SK-N-SH treated with all-trans-retinoic acid at 6 μM for 48 hours (cell line): Measurements from ENCODE around the gene KLF17.

Experiments
- ATAC-seq: fragments of 200-7000 bp; cut with Tn5 transposase; 3 replicates; pipeline ENCODE4 v1.9.1; 2020; ENCODE audit warnings: mild to moderate bottlenecking, moderate library complexity
- ARNTL ChIP-seq: fragments of 450-650 bp; formaldehyde crosslinking; IDR thresholded peaks from 2 replicates; pipeline ENCODE4 v1.5.0; 2020; ENCODE audit warnings: low read depth, mild to moderate bottlenecking, moderate library complexity, borderline replicate concordance
- CREB5 ChIP-seq: fragments of 250-450 bp; sonication (Bioruptor Pico); IDR thresholded peaks from 2 replicates; pipeline ENCODE4 v1.5.1; 2020; ENCODE audit warnings: low read depth, mild to moderate bottlenecking, moderate library complexity
- CSDC2 ChIP-seq: fragments of 250-450 bp; sonication (Bioruptor Pico); IDR thresholded peaks from 2 replicates; pipeline ENCODE4 v1.5.0; 2020; ENCODE audit warnings: mild to moderate bottlenecking, moderate library complexity
- CSRNP3 ChIP-seq: fragments of 250-450 bp; sonication (Bioruptor Pico); IDR thresholded peaks from 2 replicates; pipeline ENCODE4 v1.5.1; 2021; ENCODE audit warnings: mild to moderate bottlenecking, moderate library complexity
- ESRRG ChIP-seq: fragments of 250-450 bp; sonication (Bioruptor Pico); IDR thresholded peaks from 2 replicates; pipeline ENCODE4 v1.6.1; 2021; ENCODE audit warnings: mild to moderate bottlenecking
- GLIS3 ChIP-seq: fragments of 250-450 bp; sonication (Bioruptor Pico); IDR thresholded peaks from 2 replicates; pipeline ENCODE4 v1.5.0; 2020; ENCODE audit warnings: mild to moderate bottlenecking, moderate library complexity
- ISL1 ChIP-seq: fragments of 250-450 bp; sonication (Bioruptor Pico); IDR thresholded peaks from 2 replicates; pipeline ENCODE4 v2.1.2; 2022; ENCODE audit warnings: mild to moderate bottlenecking, moderate library complexity
- OSR1 ChIP-seq: fragments of 250-450 bp; sonication (Bioruptor Pico); IDR thresholded peaks from 2 replicates; pipeline ENCODE4 v1.8.0; 2022; ENCODE audit warnings: moderate library complexity, mild to moderate bottlenecking, inconsistent platforms
- POU6F1 ChIP-seq: fragments of 250-450 bp; sonication (Bioruptor Pico); IDR thresholded peaks from 2 replicates; pipeline ENCODE4 v1.8.0; 2021; ENCODE audit warnings: low read depth, mild to moderate bottlenecking, moderate library complexity, borderline replicate concordance
- PPARA ChIP-seq: fragments of 250-450 bp; sonication (Bioruptor Pico); IDR thresholded peaks from 2 replicates; pipeline ENCODE4 v1.5.0; 2020; ENCODE audit warnings: mild to moderate bottlenecking, borderline replicate concordance
- RARB ChIP-seq: fragments of 250-450 bp; sonication (Bioruptor Pico); IDR thresholded peaks from 2 replicates; pipeline ENCODE4 v1.8.0; 2021; ENCODE audit warnings: mild to moderate bottlenecking, moderate library complexity
- SNAI2 ChIP-seq: fragments of 250-450 bp; sonication (Bioruptor Pico); IDR thresholded peaks from 2 replicates; pipeline ENCODE4 v1.5.0; 2020; ENCODE audit warnings: mild to moderate bottlenecking, moderate library complexity
- TCF4 ChIP-seq: fragments of 250-450 bp; sonication (Bioruptor Pico); IDR thresholded peaks from 2 replicates; pipeline ENCODE4 v1.8.0; 2021; ENCODE audit warnings: mild to moderate bottlenecking, moderate library complexity, borderline replicate concordance
- TOX ChIP-seq: fragments of 250-450 bp; sonication (Bioruptor Pico); IDR thresholded peaks from 2 replicates; pipeline ENCODE4 v1.8.0; 2021; ENCODE audit warnings: mild to moderate bottlenecking, moderate library complexity, borderline replicate concordance
- TSHZ2 ChIP-seq: fragments of 250-450 bp; sonication (Bioruptor Pico); IDR thresholded peaks from 2 replicates; pipeline ENCODE4 v1.5.0; 2020; ENCODE audit warnings: mild to moderate bottlenecking, moderate library complexity
- ZC3H10 ChIP-seq: fragments of 250-450 bp; sonication (Bioruptor Pico); IDR thresholded peaks from 2 replicates; pipeline ENCODE4 v1.5.1; 2021; ENCODE audit warnings: mild to moderate bottlenecking, moderate library complexity
- ZFP3 ChIP-seq: fragments of 250-450 bp; sonication (Bioruptor Pico); IDR thresholded peaks from 2 replicates; pipeline ENCODE4 v1.5.0; 2020; ENCODE audit warnings: mild to moderate bottlenecking, moderate library complexity
- ZFP30 ChIP-seq: fragments of 450-650 bp; formaldehyde crosslinking; IDR thresholded peaks from 2 replicates; pipeline ENCODE4 v1.5.0; 2022; ENCODE audit warnings: mild to moderate bottlenecking, moderate library complexity
- ZNF70 ChIP-seq: fragments of 450-650 bp; formaldehyde crosslinking; IDR thresholded peaks from 2 replicates; pipeline ENCODE4 v1.5.0; 2020; ENCODE audit warnings: mild to moderate bottlenecking, moderate library complexity
- ZNF8 ChIP-seq: fragments of 450-650 bp; formaldehyde crosslinking; IDR thresholded peaks from 2 replicates; pipeline ENCODE4 v1.5.0; 2020; ENCODE audit warnings: mild to moderate bottlenecking, moderate library complexity

KLF17 gene

GRCh38 chr1:44072821-44073220, 45.8 kb upstream of the KLF17 start (continued):
- TF ChIP-seq TCF4 (CRISPR knock-in tag) (no peak), ISL1 (CRISPR knock-in tag) (no peak), TSHZ2 (CRISPR knock-in tag) (no peak), PPARA (CRISPR knock-in tag) (no peak), RARB (CRISPR knock-in tag) (no peak), CSRNP3 (no peak), ZNF8 (no peak), ZC3H10 (CRISPR knock-in tag) (no peak)

- no peak for TF ChIP-seq ARNTL (CRISPR knock-in tag)
- no peak for TF ChIP-seq CSDC2 (CRISPR knock-in tag)
- TF ChIP-seq RARB (CRISPR knock-in tag): no peak
- TF ChIP-seq ZFP30 (CRISPR knock-in tag): no peak
- TF ChIP-seq ESRRG (CRISPR knock-in tag): no peak
- no peak for TF ChIP-seq CSRNP3
- TF ChIP-seq ZNF70 (CRISPR knock-in tag): no peak
- TF ChIP-seq ZFP3 (CRISPR knock-in tag): no peak
- no peak for TF ChIP-seq CREB5 (CRISPR knock-in tag)
- no peak for TF ChIP-seq SNAI2 (CRISPR knock-in tag)
- TF ChIP-seq OSR1: no peak
- no peak for TF ChIP-seq GLIS3 (CRISPR knock-in tag)
- no peak for TF ChIP-seq PPARA (CRISPR knock-in tag)
- TF ChIP-seq TCF4 (CRISPR knock-in tag): no peak
- TF ChIP-seq TSHZ2 (CRISPR knock-in tag): no peak
- no peak for TF ChIP-seq POU6F1
- no peak for ATAC-seq
Observed at GRCh38 chr1:44073528-44073927, 45.1 kb upstream of the KLF17 start.

- no peak for ATAC-seq
- TF ChIP-seq ARNTL (CRISPR knock-in tag): no peak
- no peak for TF ChIP-seq TOX
- no peak for TF ChIP-seq POU6F1
- no peak for TF ChIP-seq CSRNP3
- no peak for TF ChIP-seq CSDC2 (CRISPR knock-in tag)
- no peak for TF ChIP-seq ZNF8
- no peak for TF ChIP-seq RARB (CRISPR knock-in tag)
- TF ChIP-seq CREB5 (CRISPR knock-in tag): no peak
Observed at GRCh38 chr1:44074415-44074814, 44.2 kb upstream of the KLF17 start.
